ENCODE results near the gene RSKR. TPM values are rescaled to one million over a fixed set of nuclear protein-coding genes. Genes with fewer than 3 reads are reported as not detected.

RSKR gene
- total and polyA plus RNA-seq, 9 of the 15 experiments (the other 6 are each of a cell fraction or from before 2014, with no cell fraction given), result 1.4 to 42.3 (median 16.2) TPM

DNA sequence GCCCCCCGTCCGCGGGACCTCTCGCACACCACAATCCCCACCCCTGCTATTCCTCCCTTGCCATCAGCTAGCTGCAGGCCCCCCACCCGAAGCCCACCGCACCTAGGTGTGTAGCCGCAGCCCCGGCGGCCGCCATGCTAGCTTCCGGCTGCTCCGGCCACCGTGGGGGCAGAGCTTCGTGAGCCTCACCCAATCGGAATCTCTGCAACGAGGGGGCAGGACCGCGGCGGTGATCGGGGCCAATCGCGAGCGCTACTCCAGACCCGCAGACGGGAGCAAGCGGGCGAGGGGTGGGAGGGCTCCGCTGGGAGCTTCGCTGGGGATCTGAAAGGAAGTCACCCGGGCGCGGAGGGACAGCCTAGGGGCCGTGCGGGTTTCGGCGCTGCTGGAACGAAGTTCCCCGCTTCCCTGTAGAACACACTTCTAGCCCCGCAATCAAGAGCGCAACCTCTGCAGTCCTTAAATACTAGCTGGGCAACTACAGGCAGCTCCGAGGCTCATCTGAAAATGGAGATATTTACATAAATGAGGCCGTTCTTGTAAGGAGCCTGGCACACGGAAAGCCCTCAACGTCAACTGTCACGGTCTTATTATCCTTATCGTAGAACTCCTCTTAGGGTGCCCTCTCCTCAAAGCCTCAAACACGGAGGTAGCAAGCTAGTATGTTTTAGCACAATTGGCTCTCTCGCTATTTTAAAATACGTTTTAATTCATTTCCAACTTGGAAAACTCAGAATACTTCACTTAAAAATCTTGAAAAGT is 42.4 kb downstream of the RSKR start, which contains the start of gene PIGS (continued):
- TF ChIP-seq, protein P1, sequence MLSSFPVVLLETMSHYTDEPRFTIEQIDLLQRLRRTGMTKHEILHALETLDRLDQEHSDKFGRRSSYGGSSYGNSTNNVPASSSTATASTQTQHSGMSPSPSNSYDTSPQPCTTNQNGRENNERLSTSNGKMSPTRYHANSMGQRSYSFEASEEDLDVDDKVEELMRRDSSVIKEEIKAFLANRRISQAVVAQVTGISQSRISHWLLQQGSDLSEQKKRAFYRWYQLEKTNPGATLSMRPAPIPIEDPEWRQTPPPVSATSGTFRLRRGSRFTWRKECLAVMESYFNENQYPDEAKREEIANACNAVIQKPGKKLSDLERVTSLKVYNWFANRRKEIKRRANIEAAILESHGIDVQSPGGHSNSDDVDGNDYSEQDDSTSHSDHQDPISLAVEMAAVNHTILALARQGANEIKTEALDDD (IDR thresholded peaks at IDR 0.05), result no peak
- TF ChIP-seq ZNF445 (CRISPR knock-in tag; IDR thresholded peaks at IDR 0.05; ENCODE audit: low read depth), result no peak
- TF ChIP-seq TAF7 (tag; IDR thresholded peaks at IDR 0.05), result peak; percentile 52
- TF ChIP-seq NFIX (CRISPR knock-in tag; IDR thresholded peaks at IDR 0.05; ENCODE audit: low read depth), result no peak
- no peak for TF ChIP-seq STAG1 (CRISPR knock-in tag; IDR thresholded peaks at IDR 0.05; ENCODE audit: borderline replicate concordance)
- TF ChIP-seq CCNT2 (IDR thresholded peaks at IDR 0.05; ENCODE audit: borderline replicate concordance, extremely low read depth, insufficient read length, low read depth, low read length), result peak; percentile 62
- TF ChIP-seq ZNF561 (CRISPR knock-in tag; conservative IDR thresholded peaks at IDR 0.05), result no peak
- TF ChIP-seq POLR2A (conservative IDR thresholded peaks at IDR 0.05), result peak; percentile 91
- TF ChIP-seq ZFP36 (IDR thresholded peaks at IDR 0.05; ENCODE audit: low read depth, low read length, partially characterized antibody), result no peak
- TF ChIP-seq ZNF717 (CRISPR knock-in tag; IDR thresholded peaks at IDR 0.05), result no peak
- TF ChIP-seq EP400 (IDR thresholded peaks at IDR 0.05), result no peak
- no peak for TF ChIP-seq HNRNPH1 (optimal IDR thresholded peaks at IDR 0.05; ENCODE audit: low read depth, low read length)
- TF ChIP-seq POLR2H (tag; IDR thresholded peaks at IDR 0.05; ENCODE audit: low read depth), result peak; percentile 23; the same call in 1 of the 2 replicates
- TF ChIP-seq YY1 (IDR thresholded peaks at IDR 0.05; ENCODE audit: borderline replicate concordance in 1 of 3, control insufficient read depth in 1 of 3, extremely low read depth in 1 of 3, insufficient read depth in 3 of 3, insufficient read length in 1 of 3, insufficient replicate concordance in 2 of 3, low read depth in 1 of 3, low read length in 2 of 3), result peak; percentile 75 to 95 (median 93)
- TF ChIP-seq RAD51 (IDR thresholded peaks at IDR 0.05; ENCODE audit: borderline replicate concordance, low read depth), result no peak
- TF ChIP-seq ZFP1 (CRISPR knock-in tag; IDR thresholded peaks at IDR 0.05), result no peak
- no peak for TF ChIP-seq ZNF707 (CRISPR knock-in tag; conservative IDR thresholded peaks at IDR 0.05)
- peak; percentile 40; the same call in 1 of the 2 replicates for TF ChIP-seq L3MBTL2 (IDR thresholded peaks at IDR 0.05)
- TF ChIP-seq SMARCA4 (IDR thresholded peaks at IDR 0.05), result no peak
- TF ChIP-seq FIP1L1 (IDR thresholded peaks at IDR 0.05; ENCODE audit: low read depth, low read length, poor library complexity, severe bottlenecking), result no peak

All from K562 (cell line).